ENCODE data around the gene CCDC92.

Gene CCDC92, protein sequence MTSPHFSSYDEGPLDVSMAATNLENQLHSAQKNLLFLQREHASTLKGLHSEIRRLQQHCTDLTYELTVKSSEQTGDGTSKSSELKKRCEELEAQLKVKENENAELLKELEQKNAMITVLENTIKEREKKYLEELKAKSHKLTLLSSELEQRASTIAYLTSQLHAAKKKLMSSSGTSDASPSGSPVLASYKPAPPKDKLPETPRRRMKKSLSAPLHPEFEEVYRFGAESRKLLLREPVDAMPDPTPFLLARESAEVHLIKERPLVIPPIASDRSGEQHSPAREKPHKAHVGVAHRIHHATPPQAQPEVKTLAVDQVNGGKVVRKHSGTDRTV

GRCh38 chr12:123972457-123973401 is at the start of gene CCDC92, which contains the start of gene ZNF664:
Gene CCDC92 (minus strand): TSS chr12:123972831. CDS start chr12:123944305, 28,526 bp downstream.
Gene ZNF664 (plus strand): TSS chr12:123973215. CDS start chr12:124012145, 38,930 bp downstream.
- H3K4me3 ChIP-seq (ENCODE audit: low read depth, low read length), result peak within 1 kb of the TSS; percentile 70
- no peaks in the 10 kb centered on the region for H3K36me3 ChIP-seq (replicated peaks)
- no peaks in the 10 kb centered on the region for H3K27me3 ChIP-seq (replicated peaks)
- TF ChIP-seq, protein P1, sequence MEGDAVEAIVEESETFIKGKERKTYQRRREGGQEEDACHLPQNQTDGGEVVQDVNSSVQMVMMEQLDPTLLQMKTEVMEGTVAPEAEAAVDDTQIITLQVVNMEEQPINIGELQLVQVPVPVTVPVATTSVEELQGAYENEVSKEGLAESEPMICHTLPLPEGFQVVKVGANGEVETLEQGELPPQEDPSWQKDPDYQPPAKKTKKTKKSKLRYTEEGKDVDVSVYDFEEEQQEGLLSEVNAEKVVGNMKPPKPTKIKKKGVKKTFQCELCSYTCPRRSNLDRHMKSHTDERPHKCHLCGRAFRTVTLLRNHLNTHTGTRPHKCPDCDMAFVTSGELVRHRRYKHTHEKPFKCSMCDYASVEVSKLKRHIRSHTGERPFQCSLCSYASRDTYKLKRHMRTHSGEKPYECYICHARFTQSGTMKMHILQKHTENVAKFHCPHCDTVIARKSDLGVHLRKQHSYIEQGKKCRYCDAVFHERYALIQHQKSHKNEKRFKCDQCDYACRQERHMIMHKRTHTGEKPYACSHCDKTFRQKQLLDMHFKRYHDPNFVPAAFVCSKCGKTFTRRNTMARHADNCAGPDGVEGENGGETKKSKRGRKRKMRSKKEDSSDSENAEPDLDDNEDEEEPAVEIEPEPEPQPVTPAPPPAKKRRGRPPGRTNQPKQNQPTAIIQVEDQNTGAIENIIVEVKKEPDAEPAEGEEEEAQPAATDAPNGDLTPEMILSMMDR (IDR thresholded peaks at IDR 0.05; ENCODE audit: low read depth, low read length, missing control alignments), result peak; percentile 20
- in situ Hi-C loops (cut with HindIII; ENCODE audit: low pct_ligation_motif_present, low sequenced_read_pairs), result no loop called here
- H3K27ac ChIP-seq, result peak within 1 kb of the TSS; percentile 4
- DNase-seq, result peak; percentile 81

GRCh38 chr12:124022161-124022560 is 49.5 kb upstream of the CCDC92 start:
- no peak for DNase-seq
- Histone ChIP-seq H3K27ac (no peak overlapping the region), H3K4me3 (ENCODE audit: low read depth, low read length) (no peak overlapping the region), H3K36me3 (replicated peaks) (no peaks in the 10 kb centered on the region), H3K27me3 (replicated peaks) (no peaks in the 10 kb centered on the region)
- TF ChIP-seq, protein P1 (IDR thresholded peaks at IDR 0.05; ENCODE audit: low read depth, low read length, missing control alignments), result no peak
- in situ Hi-C loops (cut with HindIII; ENCODE audit: low pct_ligation_motif_present, low sequenced_read_pairs), result no loop called here

GRCh38 chr12:124021007-124021406 is 48.4 kb upstream of the CCDC92 start:
- no peaks in the 10 kb centered on the region for H3K36me3 ChIP-seq (replicated peaks)
- TF ChIP-seq, protein P1 (IDR thresholded peaks at IDR 0.05; ENCODE audit: low read depth, low read length, missing control alignments), result no peak
- no peak overlapping the region for H3K4me3 ChIP-seq (ENCODE audit: low read depth, low read length)
- H3K27me3 ChIP-seq (replicated peaks), result no peaks in the 10 kb centered on the region
- DNase-seq, result no peak
- H3K27ac ChIP-seq, result no peak overlapping the region
- in situ Hi-C loops (cut with HindIII; ENCODE audit: low pct_ligation_motif_present, low sequenced_read_pairs), result no loop called here

- TF ChIP-seq, protein P1 (IDR thresholded peaks at IDR 0.05; ENCODE audit: low read depth, low read length, missing control alignments), result no peak
- no peak for DNase-seq
- Histone ChIP-seq H3K36me3 (replicated peaks) (no peaks in the 10 kb centered on the region), H3K27me3 (replicated peaks) (no peaks in the 10 kb centered on the region), H3K4me3 (ENCODE audit: low read depth, low read length) (no peak overlapping the region), H3K27ac (no peak overlapping the region)
- in situ Hi-C loops (cut with HindIII; ENCODE audit: low pct_ligation_motif_present, low sequenced_read_pairs), result no loop called here
Observed at GRCh38 chr12:124020514-124020949, 47.9 kb upstream of the CCDC92 start.

GRCh38 chr12:124019115-124019514 is 46.5 kb upstream of the CCDC92 start:
- in situ Hi-C loops (cut with HindIII; ENCODE audit: low pct_ligation_motif_present, low sequenced_read_pairs), result no loop called here
- DNase-seq, result no peak
- Histone ChIP-seq H3K36me3 (replicated peaks) (no peaks in the 10 kb centered on the region), H3K4me3 (ENCODE audit: low read depth, low read length) (no peak overlapping the region), H3K27me3 (replicated peaks) (no peaks in the 10 kb centered on the region), H3K27ac (no peak overlapping the region)
- TF ChIP-seq, protein P1 (IDR thresholded peaks at IDR 0.05; ENCODE audit: low read depth, low read length, missing control alignments), result no peak
